Measurements from ENCODE around the gene MCEE. TPM values are rescaled to one million over a fixed set of nuclear protein-coding genes. Genes with fewer than 3 reads are reported as not detected.

The MCEE gene
- total and polyA plus RNA-seq, 11 donors, result 23.8 to 36.8 (median 29.3) TPM

DNA sequence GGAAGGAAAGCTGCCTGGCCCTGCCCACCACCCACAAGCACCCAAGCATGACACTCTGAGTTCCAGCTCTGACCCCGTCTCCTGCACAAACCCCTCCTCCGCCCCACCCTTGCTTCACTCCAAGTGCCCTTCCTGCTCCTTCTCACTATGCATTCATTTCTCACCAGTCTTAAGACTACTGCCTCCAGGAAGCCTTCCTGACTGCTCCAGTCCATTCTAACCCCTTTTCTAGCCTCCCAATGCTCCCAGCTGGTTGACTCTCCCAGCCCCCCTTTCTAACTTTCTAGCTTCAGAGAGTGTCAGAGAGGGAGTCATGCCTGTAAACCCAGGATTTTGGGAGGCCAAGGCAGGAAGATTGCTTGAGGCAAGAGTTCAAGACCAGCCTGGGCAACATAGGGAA, 69.8 kb downstream of the MCEE start:
- H3K4me3 ChIP-seq, result no peak overlapping the region
- no peaks in the 10 kb centered on the region for H3K36me3 ChIP-seq
- no peak overlapping the region for H3K27ac ChIP-seq
- no peaks in the 10 kb centered on the region for H3K9me3 ChIP-seq
- peaks cover 0 to 19% (median 0%) of the 10 kb centered on the region in 9 donors for H3K27me3 ChIP-seq
- H3K4me1 ChIP-seq, result peaks cover 0 to 24% (median 0%) of the 10 kb centered on the region in 12 donors
- ATAC-seq, result no peak
- no peak for DNase-seq
- no peak for TF ChIP-seq POLR2A (IDR thresholded peaks at IDR 0.05)
- TF ChIP-seq CTCF (IDR thresholded peaks at IDR 0.05), result no peak
- 80 to 85% (median 84%) methylated on average over 2 of the region's 2 CpGs for WGBS, 4 donors
- intact Hi-C loops (cut with DNase I), result no loop called here

Other genes starting within 250 kb of the MCEE start
- gene VAX2, start 229.7 kb downstream of the MCEE start, total RNA-seq, result under 1 TPM in 6 of 9 donors, not detected in 3; 0.19 to 0.63 (median 0.55) TPM
- 1 to 10 TPM in 1 of 2 donors, under 1 TPM in 1; 0.08 to 1.1 TPM for gene VAX2, start 229.7 kb downstream of the MCEE start, polyA plus RNA-seq
- under 1 TPM in 5 of 9 donors, not detected in 4; 0.16 to 0.60 (median 0.48) TPM for gene ATP6V1B1, start 194.3 kb downstream of the MCEE start, total RNA-seq
- 1 to 10 TPM in 1 of 2 donors, under 1 TPM in 1; 0.19 to 1.8 TPM for gene ATP6V1B1, start 194.3 kb downstream of the MCEE start, polyA plus RNA-seq
- gene ANKRD53, start 151.6 kb downstream of the MCEE start, total RNA-seq, result 1 to 10 TPM in 2 of 9 donors, under 1 TPM in 5, not detected in 2; 0.28 to 1.8 (median 0.40) TPM
- gene ANKRD53, start 151.6 kb downstream of the MCEE start, polyA plus RNA-seq, result under 1 TPM; 0.44 to 0.65 TPM
- gene TEX261, start 135.4 kb downstream of the MCEE start, total RNA-seq, result 10 to 100 TPM; 32.1 to 54.4 (median 50.4) TPM
- gene TEX261, start 135.4 kb downstream of the MCEE start, polyA plus RNA-seq, result 10 to 100 TPM; 29.2 to 69.3 TPM
- 100 to 1,000 TPM in 1 of 9 donors, 10 to 100 TPM in 8; 38.3 to 143 (median 46.4) TPM for gene NAGK, start 61.6 kb downstream of the MCEE start, total RNA-seq
- gene NAGK, start 61.6 kb downstream of the MCEE start, polyA plus RNA-seq, result 10 to 100 TPM; 59.6 to 66.6 TPM
- gene MPHOSPH10, start 405 bp upstream of the MCEE start, total RNA-seq, result 10 to 100 TPM; 12.3 to 35.6 (median 22.7) TPM
- 10 to 100 TPM; 24.6 to 31.5 TPM for gene MPHOSPH10, start 405 bp upstream of the MCEE start, polyA plus RNA-seq
- gene PAIP2B, start 96.9 kb upstream of the MCEE start, total RNA-seq, result 10 to 100 TPM; 38.3 to 89.0 (median 53.2) TPM
- gene PAIP2B, start 96.9 kb upstream of the MCEE start, polyA plus RNA-seq, result 10 to 100 TPM; 11.9 to 22.2 TPM
- 100 to 1,000 TPM in 1 of 9 donors, 10 to 100 TPM in 8; 61.1 to 100 (median 84.1) TPM for gene ZNF638, start 201.6 kb upstream of the MCEE start, total RNA-seq
- gene ZNF638, start 201.6 kb upstream of the MCEE start, polyA plus RNA-seq, result 100 to 1,000 TPM in 1 of 2 donors, 10 to 100 TPM in 1; 48.6 to 118 TPM